Measurements from ENCODE around the gene CELF1. TPM values are rescaled to one million over a fixed set of nuclear protein-coding genes. Genes with fewer than 3 reads are reported as not detected.

CELF1 gene
- total RNA-seq, 1 donor from 2014 or later, result 173 TPM

GRCh38 chr11:47425611-47426010 is 127.3 kb downstream of the CELF1 start:
- peaks cover 19% of the 10 kb centered on the region for H3K36me3 Mint-ChIP-seq
- Histone ChIP-seq H3K27ac (no peak overlapping the region), H3F3A (ENCODE audit: low read depth) (peaks cover 8% of the 10 kb centered on the region), H3K4me3 (peak overlapping the region; percentile 71), H4K20me1 (ENCODE audit: low read depth) (no peaks in the 10 kb centered on the region), H3K27me3 (no peaks in the 10 kb centered on the region), H3K9ac (peak overlapping the region; percentile 96), H3K4me2 (peak overlapping the region; percentile 98), H3K79me2 (ENCODE audit: low read depth) (peaks cover 20% of the 10 kb centered on the region), H3K4me1 (peaks cover 5% of the 10 kb centered on the region), H3K36me3 (no peaks in the 10 kb centered on the region), H3K9me3 (ENCODE audit: low read depth) (no peaks in the 10 kb centered on the region), H2AFZ (replicated peaks) (peak overlapping the region; percentile 99)
- DNase-seq (ENCODE audit: low spot score), result peak; percentile 29
- peaks cover 4% of the 10 kb centered on the region for H3K27me3 Mint-ChIP-seq (ENCODE audit: insufficient read depth, low read depth)
- TF ChIP-seq EZH2phosphoT487 (IDR thresholded peaks at IDR 0.05), result no peak
- H3K4me3 Mint-ChIP-seq, result peak overlapping the region; percentile 100
- H3K9me3 Mint-ChIP-seq, result no peaks in the 10 kb centered on the region
- peaks cover 20% of the 10 kb centered on the region for H3K4me1 Mint-ChIP-seq
- H3K27ac Mint-ChIP-seq, result peak overlapping the region; percentile 100

GRCh38 chr11:47418454-47419259 is 134.3 kb downstream of the CELF1 start:
- Mint-ChIP-seq H3K4me1 (peaks cover 9% of the 10 kb centered on the region), H3K4me3 (no peak overlapping the region), H3K36me3 (peaks cover 33% of the 10 kb centered on the region), H3K9me3 (no peaks in the 10 kb centered on the region), H3K27ac (no peak overlapping the region), H3K27me3 (ENCODE audit: insufficient read depth, low read depth) (peaks cover 5% of the 10 kb centered on the region)
- H3F3A ChIP-seq (ENCODE audit: low read depth), result no peaks in the 10 kb centered on the region
- TF ChIP-seq EZH2phosphoT487 (IDR thresholded peaks at IDR 0.05) (no peak), EZH2 (IDR thresholded peaks at IDR 0.05) (no peak)
- TF ChIP-seq, protein P1, sequence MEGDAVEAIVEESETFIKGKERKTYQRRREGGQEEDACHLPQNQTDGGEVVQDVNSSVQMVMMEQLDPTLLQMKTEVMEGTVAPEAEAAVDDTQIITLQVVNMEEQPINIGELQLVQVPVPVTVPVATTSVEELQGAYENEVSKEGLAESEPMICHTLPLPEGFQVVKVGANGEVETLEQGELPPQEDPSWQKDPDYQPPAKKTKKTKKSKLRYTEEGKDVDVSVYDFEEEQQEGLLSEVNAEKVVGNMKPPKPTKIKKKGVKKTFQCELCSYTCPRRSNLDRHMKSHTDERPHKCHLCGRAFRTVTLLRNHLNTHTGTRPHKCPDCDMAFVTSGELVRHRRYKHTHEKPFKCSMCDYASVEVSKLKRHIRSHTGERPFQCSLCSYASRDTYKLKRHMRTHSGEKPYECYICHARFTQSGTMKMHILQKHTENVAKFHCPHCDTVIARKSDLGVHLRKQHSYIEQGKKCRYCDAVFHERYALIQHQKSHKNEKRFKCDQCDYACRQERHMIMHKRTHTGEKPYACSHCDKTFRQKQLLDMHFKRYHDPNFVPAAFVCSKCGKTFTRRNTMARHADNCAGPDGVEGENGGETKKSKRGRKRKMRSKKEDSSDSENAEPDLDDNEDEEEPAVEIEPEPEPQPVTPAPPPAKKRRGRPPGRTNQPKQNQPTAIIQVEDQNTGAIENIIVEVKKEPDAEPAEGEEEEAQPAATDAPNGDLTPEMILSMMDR (IDR thresholded peaks at IDR 0.05), result no peak
- H3K9ac ChIP-seq, result no peak overlapping the region
- DNase-seq (ENCODE audit: low spot score), result peak; percentile 0
- no peaks in the 10 kb centered on the region for H3K27me3 ChIP-seq
- H3K79me2 ChIP-seq (ENCODE audit: low read depth), result no peaks in the 10 kb centered on the region
- H3K4me1 ChIP-seq, result no peaks in the 10 kb centered on the region
- H3K9me3 ChIP-seq (ENCODE audit: low read depth), result no peaks in the 10 kb centered on the region
- H3K27ac ChIP-seq, result no peak overlapping the region
- H2AFZ ChIP-seq (replicated peaks), result no peak overlapping the region
- H3K4me3 ChIP-seq, result no peak overlapping the region
- no peaks in the 10 kb centered on the region for H3K36me3 ChIP-seq
- H3K4me2 ChIP-seq, result no peak overlapping the region
- H4K20me1 ChIP-seq (ENCODE audit: low read depth), result no peaks in the 10 kb centered on the region

- H3K4me2 ChIP-seq, result no peak overlapping the region
- H3K36me3 ChIP-seq, result no peaks in the 10 kb centered on the region
- Mint-ChIP-seq H3K27ac (no peak overlapping the region), H3K4me3 (no peak overlapping the region), H3K36me3 (peaks cover 34% of the 10 kb centered on the region), H3K4me1 (peaks cover 9% of the 10 kb centered on the region), H3K27me3 (ENCODE audit: insufficient read depth, low read depth) (peaks cover 5% of the 10 kb centered on the region), H3K9me3 (no peaks in the 10 kb centered on the region)
- no peaks in the 10 kb centered on the region for H3F3A ChIP-seq (ENCODE audit: low read depth)
- H3K27ac ChIP-seq, result no peak overlapping the region
- H3K79me2 ChIP-seq (ENCODE audit: low read depth), result no peaks in the 10 kb centered on the region
- no peaks in the 10 kb centered on the region for H3K9me3 ChIP-seq (ENCODE audit: low read depth)
- H3K27me3 ChIP-seq, result no peaks in the 10 kb centered on the region
- no peak overlapping the region for H3K9ac ChIP-seq
- TF ChIP-seq, protein P1 (IDR thresholded peaks at IDR 0.05), result no peak
- no peak for TF ChIP-seq EZH2 (IDR thresholded peaks at IDR 0.05)
- no peak for TF ChIP-seq EZH2phosphoT487 (IDR thresholded peaks at IDR 0.05)
- no peak overlapping the region for H2AFZ ChIP-seq (replicated peaks)
- no peaks in the 10 kb centered on the region for H3K4me1 ChIP-seq
- DNase-seq (ENCODE audit: low spot score), result no peak
- no peak overlapping the region for H3K4me3 ChIP-seq
- no peaks in the 10 kb centered on the region for H4K20me1 ChIP-seq (ENCODE audit: low read depth)
These were observed 135.2 kb downstream of the CELF1 start for GRCh38 chr11:47417712-47418111.

DNA sequence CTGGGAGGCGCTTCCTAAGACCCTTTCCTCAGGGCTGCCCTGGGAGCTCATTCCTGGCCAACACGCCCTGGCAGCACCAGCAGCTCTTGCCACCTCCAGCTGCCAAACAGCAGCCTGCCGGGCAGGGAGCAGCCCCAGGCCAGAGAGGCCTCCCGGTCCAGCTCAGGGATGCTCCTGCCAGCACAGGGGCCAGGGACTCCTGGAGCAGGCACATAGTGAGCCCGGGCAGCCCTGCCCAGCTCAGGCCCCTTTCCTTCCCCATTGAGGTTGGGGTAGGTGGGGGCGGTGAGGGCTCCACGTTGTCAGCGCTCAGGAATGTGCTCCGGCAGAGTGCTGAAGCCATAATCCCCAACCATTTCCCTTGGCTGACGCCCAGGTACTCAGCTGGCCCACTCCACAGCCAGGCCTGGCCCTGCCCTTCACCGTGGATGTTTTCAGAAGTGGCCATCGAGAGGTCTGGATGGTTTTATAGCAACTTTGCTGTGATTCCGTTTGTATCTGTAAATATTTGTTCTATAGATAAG is 136.9 kb downstream of the CELF1 start:
- Mint-ChIP-seq H3K27ac (no peak overlapping the region), H3K27me3 (ENCODE audit: insufficient read depth, low read depth) (peaks cover 5% of the 10 kb centered on the region), H3K9me3 (no peaks in the 10 kb centered on the region), H3K4me3 (peak overlapping the region; percentile 39), H3K36me3 (peaks cover 28% of the 10 kb centered on the region), H3K4me1 (peaks cover 9% of the 10 kb centered on the region)
- Histone ChIP-seq H3K4me1 (no peaks in the 10 kb centered on the region), H3K27me3 (no peaks in the 10 kb centered on the region), H3F3A (ENCODE audit: low read depth) (no peaks in the 10 kb centered on the region), H3K36me3 (no peaks in the 10 kb centered on the region), H3K4me3 (no peak overlapping the region), H3K27ac (peak overlapping the region; percentile 21), H3K79me2 (ENCODE audit: low read depth) (no peaks in the 10 kb centered on the region), H3K4me2 (no peak overlapping the region), H3K9ac (no peak overlapping the region), H2AFZ (replicated peaks) (no peak overlapping the region), H4K20me1 (ENCODE audit: low read depth) (peaks cover 2% of the 10 kb centered on the region), H3K9me3 (ENCODE audit: low read depth) (no peaks in the 10 kb centered on the region)
- peak; percentile 29 for DNase-seq (ENCODE audit: low spot score)
- TF ChIP-seq EZH2phosphoT487 (IDR thresholded peaks at IDR 0.05), result no peak

Small RNA genes within 50 kb of the gene (small RNA-seq; reads per million reads assigned to genes)
- gene RN7SL652P (not detected), gene RNU5E-10P (not detected)

Other genes starting within 250 kb of the CELF1 start
- 0.06 and 0.12 TPM in 2 replicates for gene MYBPC3, start 200.4 kb downstream of the CELF1 start, total RNA-seq (ENCODE audit: low replicate concordance)
- not detected in 2 replicates for gene SPI1, start 174.6 kb downstream of the CELF1 start, total RNA-seq (ENCODE audit: low replicate concordance)
- 11.3 and 36.4 TPM in 2 replicates for gene SLC39A13, start 144.5 kb downstream of the CELF1 start, total RNA-seq (ENCODE audit: low replicate concordance)
- 126 and 175 TPM in 2 replicates for gene PSMC3, start 126.7 kb downstream of the CELF1 start, total RNA-seq (ENCODE audit: low replicate concordance)
- gene RAPSN, start 104.0 kb downstream of the CELF1 start, total RNA-seq (ENCODE audit: low replicate concordance), result not detected in 2 replicates
- gene PTPMT1, start 12.5 kb upstream of the CELF1 start, total RNA-seq (ENCODE audit: low replicate concordance), result 60.4 and 73.6 TPM in 2 replicates
- 19.5 and 23.9 TPM in 2 replicates for gene KBTBD4, start 25.8 kb upstream of the CELF1 start, total RNA-seq (ENCODE audit: low replicate concordance)
- gene NDUFS3, start 25.9 kb upstream of the CELF1 start, total RNA-seq (ENCODE audit: low replicate concordance), result 78.9 and 91.2 TPM in 2 replicates
- gene FAM180B, start 33.5 kb upstream of the CELF1 start, total RNA-seq (ENCODE audit: low replicate concordance), result not detected in 2 replicates
- 0.39 and 9.7 TPM in 2 replicates for gene C1QTNF4, start 41.3 kb upstream of the CELF1 start, total RNA-seq (ENCODE audit: low replicate concordance)
- gene MTCH2, start 89.4 kb upstream of the CELF1 start, total RNA-seq (ENCODE audit: low replicate concordance), result 83.6 and 93.2 TPM in 2 replicates
- 2.5 and 3.7 TPM in 2 replicates for gene AGBL2, start 162.2 kb upstream of the CELF1 start, total RNA-seq (ENCODE audit: low replicate concordance)
- 131 and 153 TPM in 2 replicates for gene FNBP4, start 214.2 kb upstream of the CELF1 start, total RNA-seq (ENCODE audit: low replicate concordance)

All from neural progenitor cell (in vitro differentiated cells).